NOMO-1 treated with dmso at 0.1 percent for 144 hours (cell line): ENCODE results near the gene SAPCD2.

Experiments
- DNase-seq: peaks from one replicate; lab custom pipeline; 2025; ENCODE audit not compliant: unreplicated experiment; lab: John Stamatoyannopoulos, UW

SAPCD2 gene

GRCh38 chr9:137082222-137082924, 12.0 kb upstream of the SAPCD2 start:
- no peak for DNase-seq

- DNase-seq = no peak
Observed at GRCh38 chr9:137080260-137081122, 10.1 kb upstream of the SAPCD2 start.

GRCh38 chr9:137079401-137079787, 9.0 kb upstream of the SAPCD2 start:
- DNase-seq = no peak

GRCh38 chr9:137078701-137079400, 8.5 kb upstream of the SAPCD2 start:
- DNase-seq = no peak

GRCh38 chr9:137077758-137078693, 7.7 kb upstream of the SAPCD2 start:
- no peak for DNase-seq

- peak; percentile 75 for DNase-seq
Observed at GRCh38 chr9:137077010-137077747, 6.8 kb upstream of the SAPCD2 start, which contains the start of gene UAP1L1. TSS of gene UAP1L1 (plus strand) at chr9:137077517. CDS start at chr9:137077533, 16 bp downstream.

- DNase-seq = no peak
Observed at GRCh38 chr9:137076636-137077009, 6.3 kb upstream of the SAPCD2 start.

- DNase-seq = no peak
Observed at GRCh38 chr9:137075275-137075775, 5.0 kb upstream of the SAPCD2 start.

- no peak for DNase-seq
Observed at GRCh38 chr9:137074657-137075274, 4.4 kb upstream of the SAPCD2 start.

GRCh38 chr9:137073992-137074399, 3.6 kb upstream of the SAPCD2 start:
- no peak for DNase-seq

- DNase-seq = no peak
Observed at GRCh38 chr9:137071282-137071681, 925 bp upstream of the SAPCD2 start.

GRCh38 chr9:137070906-137071275, 534 bp upstream of the SAPCD2 start:
- peak; percentile 41 for DNase-seq

GRCh38 chr9:137069508-137070091, 757 bp downstream of the SAPCD2 start:
- no peak for DNase-seq

GRCh38 chr9:137068539-137069507, 1.5 kb downstream of the SAPCD2 start:
- DNase-seq = no peak

GRCh38 chr9:137067860-137068538, 2.4 kb downstream of the SAPCD2 start:
- peak; percentile 59 for DNase-seq

GRCh38 chr9:137066096-137066861, 4.1 kb downstream of the SAPCD2 start:
- no peak for DNase-seq
